ENCODE results near the gene FTO.

The FTO gene

GRCh38 chr16:53895433-53895832, 191.5 kb downstream of the FTO start:
- no peak for FAIRE-seq

GRCh38 chr16:53895851-53896250, 191.9 kb downstream of the FTO start:
- no peak for TF ChIP-seq POLR2A (IDR thresholded peaks at IDR 0.05; ENCODE audit: low read depth, low read length)
- DNase-seq (ENCODE audit: insufficient read length, low spot score): no peak
- FAIRE-seq: no peak

More at GRCh38 chr16:53895433-53895832, 191.5 kb downstream of the FTO start:
- no peak for DNase-seq (ENCODE audit: insufficient read length, low spot score)
- TF ChIP-seq POLR2A (IDR thresholded peaks at IDR 0.05; ENCODE audit: low read depth, low read length): no peak

- DNase-seq (ENCODE audit: insufficient read length, low spot score) (no peak), FAIRE-seq (no peak)
- TF ChIP-seq POLR2A (IDR thresholded peaks at IDR 0.05; ENCODE audit: low read depth, low read length): no peak
Measured at GRCh38 chr16:53896722-53897121, 192.8 kb downstream of the FTO start.

GRCh38 chr16:53898993-53899392, 195.0 kb downstream of the FTO start:
- DNase-seq (ENCODE audit: insufficient read length, low spot score) (no peak), FAIRE-seq (no peak)
- no peak for TF ChIP-seq POLR2A (IDR thresholded peaks at IDR 0.05; ENCODE audit: low read depth, low read length)

- DNase-seq (ENCODE audit: insufficient read length, low spot score) (no peak), FAIRE-seq (no peak)
- TF ChIP-seq POLR2A (IDR thresholded peaks at IDR 0.05; ENCODE audit: low read depth, low read length): no peak
Measured at GRCh38 chr16:53899431-53899830, 195.5 kb downstream of the FTO start.

GRCh38 chr16:53900667-53901066, 196.7 kb downstream of the FTO start:
- FAIRE-seq: no peak

GRCh38 chr16:53901408-53901807, 197.5 kb downstream of the FTO start:
- FAIRE-seq: no peak
- TF ChIP-seq POLR2A (IDR thresholded peaks at IDR 0.05; ENCODE audit: low read depth, low read length): no peak
- no peak for DNase-seq (ENCODE audit: insufficient read length, low spot score)

More at GRCh38 chr16:53900667-53901066, 196.7 kb downstream of the FTO start:
- no peak for DNase-seq (ENCODE audit: insufficient read length, low spot score)
- TF ChIP-seq POLR2A (IDR thresholded peaks at IDR 0.05; ENCODE audit: low read depth, low read length): no peak

- TF ChIP-seq POLR2A (IDR thresholded peaks at IDR 0.05; ENCODE audit: low read depth, low read length): no peak
- FAIRE-seq (no peak), DNase-seq (ENCODE audit: insufficient read length, low spot score) (no peak)
Measured at GRCh38 chr16:53904533-53904932, 200.6 kb downstream of the FTO start.

GRCh38 chr16:53905028-53905427, 201.1 kb downstream of the FTO start:
- TF ChIP-seq POLR2A (IDR thresholded peaks at IDR 0.05; ENCODE audit: low read depth, low read length): no peak
- FAIRE-seq (no peak), DNase-seq (ENCODE audit: insufficient read length, low spot score) (no peak)

GRCh38 chr16:53908731-53909130, 204.8 kb downstream of the FTO start:
- FAIRE-seq (no peak), DNase-seq (ENCODE audit: insufficient read length, low spot score) (no peak)
- TF ChIP-seq POLR2A (IDR thresholded peaks at IDR 0.05; ENCODE audit: low read depth, low read length): no peak

- FAIRE-seq (no peak), DNase-seq (ENCODE audit: insufficient read length, low spot score) (no peak)
- no peak for TF ChIP-seq POLR2A (IDR thresholded peaks at IDR 0.05; ENCODE audit: low read depth, low read length)
Measured at GRCh38 chr16:53910990-53911389, 207.0 kb downstream of the FTO start.

- FAIRE-seq (no peak), DNase-seq (ENCODE audit: insufficient read length, low spot score) (no peak)
- no peak for TF ChIP-seq POLR2A (IDR thresholded peaks at IDR 0.05; ENCODE audit: low read depth, low read length)
Measured at GRCh38 chr16:53911513-53911912, 207.6 kb downstream of the FTO start.

- no peak for TF ChIP-seq POLR2A (IDR thresholded peaks at IDR 0.05; ENCODE audit: low read depth, low read length)
- no peak for DNase-seq (ENCODE audit: insufficient read length, low spot score)
- no peak for FAIRE-seq
Measured at GRCh38 chr16:53912155-53912554, 208.2 kb downstream of the FTO start.

GRCh38 chr16:53913099-53913870, 209.3 kb downstream of the FTO start:
- TF ChIP-seq POLR2A (IDR thresholded peaks at IDR 0.05; ENCODE audit: low read depth, low read length): no peak
- FAIRE-seq (no peak), DNase-seq (ENCODE audit: insufficient read length, low spot score) (no peak)

- no peak for FAIRE-seq
- no peak for DNase-seq (ENCODE audit: insufficient read length, low spot score)
- TF ChIP-seq POLR2A (IDR thresholded peaks at IDR 0.05; ENCODE audit: low read depth, low read length): no peak
Measured at GRCh38 chr16:53913920-53914319, 210.0 kb downstream of the FTO start.
